DOHH2 (cell line): ENCODE results near the gene ZNF383.

Source experiments
- H3F3A ChIP-seq: fragments of 200-600 bp; sonication (generic), shearing (Covaris generic); 2 replicates; pipeline ENCODE4 v1.6.0; 2016; ENCODE audit warnings: antibody characterized with exemption, mild to moderate bottlenecking; ENCODE audit not compliant: control insufficient read depth, insufficient read depth
- H3K27ac ChIP-seq: fragments of 200-600 bp; sonication (generic); 2 replicates; pipeline ENCODE4 v1.5.1; 2014; ENCODE audit warnings: low read depth, mild to moderate bottlenecking, low read length, moderate library complexity
- H3K27me3 ChIP-seq: fragments of 200-600 bp; sonication (generic); 2 replicates; pipeline ENCODE4 v1.6.1; 2014; ENCODE audit warnings: mild to moderate bottlenecking, low read length, mixed read lengths; ENCODE audit not compliant: control insufficient read depth
- H3K36me3 ChIP-seq: fragments of 200-600 bp; sonication (generic); 2 replicates; pipeline ENCODE4 v1.6.1; 2014; ENCODE audit warnings: mild to moderate bottlenecking, low read length, moderate library complexity, mixed read lengths; ENCODE audit not compliant: control insufficient read depth
- H3K4me1 ChIP-seq: fragments of 200-600 bp; sonication (generic); 2 replicates; pipeline ENCODE4 v1.6.1; 2014; ENCODE audit warnings: mild to moderate bottlenecking, low read length, mixed read lengths; ENCODE audit not compliant: control insufficient read depth
- H3K4me2 ChIP-seq: fragments of 200-600 bp; sonication (generic); 2 replicates; pipeline ENCODE4 v1.6.0; 2014; ENCODE audit warnings: mild to moderate bottlenecking, low read length, moderate library complexity
- H3K4me3 ChIP-seq: fragments of 200-600 bp; sonication (generic); 2 replicates; pipeline ENCODE4 v1.5.1; 2014; ENCODE audit warnings: mild to moderate bottlenecking, low read length, mixed read lengths
- H3K79me2 ChIP-seq: fragments of 200-600 bp; sonication (generic); 2 replicates; pipeline ENCODE4 v1.6.1; 2014; ENCODE audit warnings: mild to moderate bottlenecking, low read length, mixed read lengths; ENCODE audit not compliant: control insufficient read depth
- H3K9me2 ChIP-seq: fragments of 200-600 bp; sonication (generic); replicated peaks from 2 replicates; pipeline ENCODE4 v1.6.1; 2014; ENCODE audit warnings: mild to moderate bottlenecking, low read length, mixed read lengths; ENCODE audit not compliant: control insufficient read depth
- H3K9me3 ChIP-seq: fragments of 200-600 bp; sonication (generic); 2 replicates; pipeline ENCODE4 v1.6.1; 2014; ENCODE audit warnings: antibody characterized with exemption, low read length, mixed read lengths; ENCODE audit not compliant: control insufficient read depth, insufficient read depth
- H4K20me1 ChIP-seq: fragments of 200-600 bp; sonication (generic); 2 replicates; pipeline ENCODE4 v1.6.0; 2014; ENCODE audit warnings: low read depth, mild to moderate bottlenecking, antibody characterized with exemption, low read length, moderate library complexity; ENCODE audit not compliant: control insufficient read depth, insufficient read depth
- CTCF ChIP-seq: fragments of 200-600 bp; sonication (generic); IDR thresholded peaks from one replicate; pipeline ENCODE4 v1.5.1; 2014; ENCODE audit warnings: antibody characterized with exemption, mild to moderate bottlenecking, low read depth, low read length; ENCODE audit not compliant: poor library complexity, severe bottlenecking
- EZH2phosphoT487 ChIP-seq: fragments of 200-600 bp; sonication (generic); IDR thresholded peaks from 2 replicates; pipeline ENCODE4 v1.6.1; 2017; ENCODE audit warnings: borderline replicate concordance, mild to moderate bottlenecking, antibody characterized with exemption, low read length, moderate library complexity, mixed read lengths

The ZNF383 gene

GRCh38 chr19:37221136-37221535 is 3.1 kb downstream of the ZNF383 start:
- Histone ChIP-seq H3F3A (peaks cover 3% of the 10 kb centered on the region; the same call in 1 of the 2 replicates), H3K9me2 (no peaks in the 10 kb centered on the region), H3K4me3 (no peak overlapping the region), H3K36me3 (peaks cover 35% of the 10 kb centered on the region), H3K9me3 (peaks cover 18% of the 10 kb centered on the region; the same call in 1 of the 2 replicates), H4K20me1 (no peaks in the 10 kb centered on the region), H3K27me3 (no peaks in the 10 kb centered on the region), H3K79me2 (peaks cover 26% of the 10 kb centered on the region), H3K27ac (no peak overlapping the region), H3K4me2 (no peak overlapping the region), H3K4me1 (peaks cover 8% of the 10 kb centered on the region)
- TF ChIP-seq CTCF (no peak), EZH2phosphoT487 (no peak)

- H3K4me2 ChIP-seq, result no peak overlapping the region
- peaks cover 38% of the 10 kb centered on the region for H3K36me3 ChIP-seq
- TF ChIP-seq EZH2phosphoT487, result no peak
- no peak for TF ChIP-seq CTCF
Measured at GRCh38 chr19:37226248-37226647, 8.2 kb downstream of the ZNF383 start.

GRCh38 chr19:37227996-37228395 is 10.0 kb downstream of the ZNF383 start:
- Histone ChIP-seq H3K36me3 (peaks cover 38% of the 10 kb centered on the region), H3K9me3 (peaks cover 16% of the 10 kb centered on the region), H3F3A (no peaks in the 10 kb centered on the region), H3K27ac (no peak overlapping the region), H3K27me3 (no peaks in the 10 kb centered on the region), H3K4me2 (no peak overlapping the region), H4K20me1 (no peaks in the 10 kb centered on the region), H3K79me2 (no peaks in the 10 kb centered on the region), H3K4me3 (no peak overlapping the region), H3K4me1 (no peaks in the 10 kb centered on the region), H3K9me2 (no peaks in the 10 kb centered on the region)
- TF ChIP-seq EZH2phosphoT487 (no peak), CTCF (peak; percentile 66)

More at GRCh38 chr19:37226248-37226647, 8.2 kb downstream of the ZNF383 start:
- Histone ChIP-seq H3F3A (no peaks in the 10 kb centered on the region), H4K20me1 (no peaks in the 10 kb centered on the region), H3K27ac (no peak overlapping the region), H3K4me3 (no peak overlapping the region), H3K4me1 (no peaks in the 10 kb centered on the region), H3K9me2 (no peaks in the 10 kb centered on the region), H3K27me3 (no peaks in the 10 kb centered on the region), H3K79me2 (peaks cover under 1% of the 10 kb centered on the region; the same call in 1 of the 2 replicates), H3K9me3 (peaks cover 16% of the 10 kb centered on the region)

GRCh38 chr19:37243206-37243632 is 25.2 kb downstream of the ZNF383 start:
- H3K36me3 ChIP-seq, result peaks cover 43% of the 10 kb centered on the region
- no peak overlapping the region for H3K4me2 ChIP-seq
- no peak overlapping the region for H3K27ac ChIP-seq
- H3K79me2 ChIP-seq, result no peaks in the 10 kb centered on the region
- peaks cover 30% of the 10 kb centered on the region for H3K9me3 ChIP-seq
- H3K27me3 ChIP-seq, result no peaks in the 10 kb centered on the region
- TF ChIP-seq EZH2phosphoT487 (no peak), CTCF (no peak)
- no peaks in the 10 kb centered on the region for H3K9me2 ChIP-seq
- H3K4me1 ChIP-seq, result no peaks in the 10 kb centered on the region
- H3F3A ChIP-seq, result no peaks in the 10 kb centered on the region
- H4K20me1 ChIP-seq, result no peaks in the 10 kb centered on the region
- H3K4me3 ChIP-seq, result no peak overlapping the region
